CD14-positive monocyte (primary cell): ENCODE measurements around the gene PTPRO. TPM values are rescaled to one million over a fixed set of nuclear protein-coding genes. Genes with fewer than 3 reads are reported as not detected.

Experiments
- DNase-seq, 3 donors: peaks; one replicate each; pipeline ENCODE4 v3.0.0-alpha.2; 2011 to 2022
- H2AFZ ChIP-seq: 2 replicates; pipeline ENCODE4 v1.6.0; 2012; ENCODE audit warnings: mild to moderate bottlenecking, low read depth, low read length, inconsistent platforms; ENCODE audit not compliant: insufficient read depth, poor library complexity, severe bottlenecking
- H3K27ac ChIP-seq, 2 donors: 1 replicate in 1 of 2; 2 replicates in 1 of 2; pipeline ENCODE4 v1.5.1; 2012 to 2013; ENCODE audit warnings: low read length in 2 of 2, control low read depth in 1 of 2, inconsistent platforms in 1 of 2, low read depth in 1 of 2, mild to moderate bottlenecking in 1 of 2
- H3K27me3 ChIP-seq, 2 donors: one replicate each; pipeline versions ENCODE4 v1.6.0 to v1.6.1; 2011 to 2013; ENCODE audit warnings: low read length in 2 of 2; ENCODE audit not compliant: control insufficient read depth in 2 of 2, insufficient read depth in 2 of 2
- H3K36me3 ChIP-seq, 2 donors: replicated peaks in 1 of 2; 1 replicate in 1 of 2; 2 replicates in 1 of 2; pipeline versions ENCODE4 v1.5.1 to v1.6.1; 2012 to 2013; ENCODE audit warnings: low read length in 2 of 2, control low read depth in 1 of 2, inconsistent platforms in 1 of 2, mild to moderate bottlenecking in 1 of 2; ENCODE audit not compliant: insufficient read depth in 2 of 2, control insufficient read depth in 1 of 2
- H3K4me1 ChIP-seq, 2 donors: 1 replicate in 1 of 2; 2 replicates in 1 of 2; pipeline versions ENCODE4 v1.5.1 to v1.6.1; 2012 to 2013; ENCODE audit warnings: low read length in 2 of 2, control low read depth in 1 of 2, inconsistent platforms in 1 of 2, mild to moderate bottlenecking in 1 of 2, moderate library complexity in 1 of 2; ENCODE audit not compliant: insufficient read depth in 2 of 2, control insufficient read depth in 1 of 2
- H3K4me2 ChIP-seq: replicated peaks from 2 replicates; pipeline ENCODE3; 2012; ENCODE audit warnings: low read length, moderate library complexity, mild to moderate bottlenecking; ENCODE audit not compliant: poor library complexity, severe bottlenecking; ENCODE audit errors: extremely low read depth
- H3K4me3 ChIP-seq, 3 experiments: fragments of 200-600 bp in 1 of 3; sonication (generic) in 1 of 3; replicated peaks in 1 of 3; 1 replicate in 2 of 3; 2 replicates in 1 of 3; pipeline ENCODE4 v1.5.1; 2011 to 2013; ENCODE audit warnings: low read length in 3 of 3, mild to moderate bottlenecking in 3 of 3, control low read depth in 2 of 3, low read depth in 2 of 3, inconsistent platforms in 1 of 3, moderate library complexity in 1 of 3
- H3K79me2 ChIP-seq: 2 replicates; pipeline ENCODE4 v1.6.0; 2012; ENCODE audit warnings: mild to moderate bottlenecking, control low read depth, inconsistent platforms, low read length, moderate library complexity; ENCODE audit not compliant: insufficient read depth
- H3K9ac ChIP-seq: 2 replicates; pipeline ENCODE4 v1.6.0; 2017; ENCODE audit warnings: low read length, mild to moderate bottlenecking; ENCODE audit not compliant: insufficient read depth, poor library complexity, severe bottlenecking
- H3K9me3 ChIP-seq, 2 donors: replicated peaks in 1 of 2; 1 replicate in 1 of 2; 2 replicates in 1 of 2; pipeline versions ENCODE4 v1.5.1 to v1.6.1; 2012 to 2013; ENCODE audit warnings: low read length in 2 of 2, control low read depth in 1 of 2; ENCODE audit not compliant: control insufficient read depth in 1 of 2, insufficient read depth in 1 of 2
- H4K20me1 ChIP-seq: 2 replicates; pipeline ENCODE4 v1.6.0; 2012; ENCODE audit warnings: mild to moderate bottlenecking, low read length, control low read depth, moderate library complexity; ENCODE audit not compliant: insufficient read depth
- H3K27ac Mint-ChIP-seq, 7 donors: one replicate each; pipeline ENCODE4 v1.8.0; 2020; ENCODE audit warnings: mild to moderate bottlenecking in 7 of 7, mixed read lengths in 7 of 7, moderate library complexity in 6 of 7, inconsistent platforms in 2 of 7
- H3K27me3 Mint-ChIP-seq, 3 donors: one replicate each; pipeline ENCODE4 v1.8.0; 2021 to 2022; ENCODE audit warnings: low read depth in 3 of 3, mild to moderate bottlenecking in 3 of 3, mixed read lengths in 3 of 3, moderate library complexity in 3 of 3, inconsistent platforms in 1 of 3
- H3K36me3 Mint-ChIP-seq, 2 donors: one replicate each; pipeline ENCODE4 v1.8.0; 2020; ENCODE audit warnings: mixed read lengths in 2 of 2, inconsistent platforms in 1 of 2, mild to moderate bottlenecking in 1 of 2
- H3K4me1 Mint-ChIP-seq: one replicate; pipeline ENCODE4 v1.8.0; 2020; ENCODE audit warnings: mild to moderate bottlenecking, mixed read lengths
- H3K4me3 Mint-ChIP-seq, 2 donors: one replicate each; pipeline ENCODE4 v1.8.0; 2020; ENCODE audit warnings: mild to moderate bottlenecking in 2 of 2, mixed read lengths in 2 of 2, moderate library complexity in 1 of 2
- H3K9me3 Mint-ChIP-seq, 7 donors: one replicate each; pipeline ENCODE4 v1.8.0; 2020 to 2022; ENCODE audit warnings: mixed read lengths in 7 of 7, mild to moderate bottlenecking in 6 of 7, moderate library complexity in 6 of 7, inconsistent platforms in 2 of 7
- CTCF ChIP-seq: fragments of 200-600 bp; IDR thresholded peaks from one replicate; pipeline ENCODE4 v1.8.0; 2022; ENCODE audit warnings: antibody characterized with exemption, mild to moderate bottlenecking
- WGBS: methylation state at CpG from one replicate; pipeline ENCODE4 v1.1.5; 2013; ENCODE audit warnings: missing lambda C conversion rate; ENCODE audit not compliant: insufficient coverage; 5-methylcytosine and 5-hydroxymethylcytosine counted together
- intact Hi-C, 2 donors: fragments of 100-400 bp; cut with micrococcal nuclease; formaldehyde crosslinking; loops; one replicate each; pipeline versions ENCODE4 v1.15.0 to v1.15.1; 2023
- polyA plus RNA-seq, 3 donors: library from polyadenylated mRNA; depleted of rRNA in 1 of 3; unstranded in 2 of 3; stranded (reverse) in 1 of 3; fragments of 300-500 nt in 2 of 3; fragments of >200 nt in 1 of 3; fragmentation: Illumina TruSeq in 2 of 3; gene quantifications; 1 replicate in 2 of 3; 2 replicates in 1 of 3; pipeline ENCODE4 v1.2.3, GENCODE V29; 2012 to 2021

Gene PTPRO
- polyA plus RNA-seq, 3 donors = 3.1 to 12.0 (median 4.7) TPM

DNA sequence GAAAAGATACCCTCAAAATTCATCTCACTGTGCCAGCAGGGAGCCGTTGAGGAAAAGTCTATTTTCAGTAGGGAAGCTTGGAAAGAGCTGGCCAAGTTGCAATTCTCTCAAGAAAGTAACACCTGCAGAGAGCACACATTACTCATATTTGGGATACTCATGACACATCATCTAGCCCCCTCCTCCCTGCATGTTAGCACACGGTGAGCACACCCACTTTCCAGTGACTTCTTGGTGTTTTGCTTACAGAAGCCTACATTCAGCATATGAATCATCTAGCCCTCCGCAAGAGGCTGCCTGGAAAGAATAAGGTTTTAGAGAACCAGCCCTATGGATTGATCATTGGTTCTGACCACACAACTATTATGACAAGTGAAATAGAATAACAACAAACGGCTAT is 124.5 kb downstream of the PTPRO start:
- Histone ChIP-seq H3K79me2 (no peaks in the 10 kb centered on the region), H3K9me3 (no peaks in the 10 kb centered on the region), H3K27me3 (no peaks in the 10 kb centered on the region), H3K9ac (no peak overlapping the region), H3K4me3 (no peak overlapping the region), H3K4me2 (no peak overlapping the region), H3K4me1 (no peaks in the 10 kb centered on the region), H3K36me3 (no peaks in the 10 kb centered on the region), H2AFZ (no peak overlapping the region), H4K20me1 (no peaks in the 10 kb centered on the region), H3K27ac (no peak overlapping the region)
- peaks cover 0 to 4% (median 0%) of the 10 kb centered on the region in 7 donors for H3K9me3 Mint-ChIP-seq
- no peak overlapping the region for H3K4me3 Mint-ChIP-seq
- H3K4me1 Mint-ChIP-seq = no peaks in the 10 kb centered on the region
- peaks cover 2 to 4% (median 2%) of the 10 kb centered on the region in 3 donors for H3K27me3 Mint-ChIP-seq
- TF ChIP-seq CTCF = no peak
- DNase-seq = no peak
- intact Hi-C loops = no loop called here
- H3K27ac Mint-ChIP-seq = no peak overlapping the region
- 83% methylated on average over 1 of the region's 4 CpGs for WGBS
- no peaks in the 10 kb centered on the region for H3K36me3 Mint-ChIP-seq

DNA sequence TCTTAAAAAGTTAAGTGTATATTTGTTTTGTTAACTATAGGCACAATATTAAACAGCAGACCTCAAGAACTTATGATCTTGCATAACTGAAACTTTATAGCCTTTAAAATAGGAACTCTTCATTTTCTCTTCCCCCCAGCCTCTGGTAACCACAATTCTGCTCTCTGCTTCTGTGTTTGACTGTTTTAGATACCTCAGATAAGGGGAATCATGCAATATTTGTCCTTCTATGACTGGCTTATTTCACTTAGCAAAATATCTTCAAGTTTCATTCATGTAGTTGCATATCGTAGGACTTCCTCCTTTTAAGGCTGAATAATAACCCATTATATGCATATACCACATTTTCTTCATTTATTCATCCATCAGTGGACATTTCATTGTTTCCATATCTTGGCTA is 131.3 kb downstream of the PTPRO start:
- H2AFZ ChIP-seq = no peak overlapping the region
- H3K9me3 ChIP-seq = peaks cover 3 to 8% of the 10 kb centered on the region in 2 donors
- Mint-ChIP-seq H3K4me1 (peaks cover 7% of the 10 kb centered on the region), H3K4me3 (peak overlapping the region in 1 of 2 donors; percentile 51), H3K27me3 (peaks cover 0 to 6% (median 3%) of the 10 kb centered on the region in 3 donors), H3K9me3 (peaks cover 3 to 19% (median 8%) of the 10 kb centered on the region in 7 donors), H3K27ac (no peak overlapping the region), H3K36me3 (no peaks in the 10 kb centered on the region)
- H3K36me3 ChIP-seq = no peaks in the 10 kb centered on the region
- H3K9ac ChIP-seq = no peak overlapping the region
- peaks cover 2 to 10% of the 10 kb centered on the region in 2 donors for H3K4me1 ChIP-seq
- no peak overlapping the region for H3K4me2 ChIP-seq
- TF ChIP-seq CTCF = no peak
- intact Hi-C loops = no loop called here
- H3K27me3 ChIP-seq = no peaks in the 10 kb centered on the region
- no peak overlapping the region for H3K4me3 ChIP-seq
- no peak overlapping the region for H3K27ac ChIP-seq
- no peak for DNase-seq
- no peaks in the 10 kb centered on the region for H4K20me1 ChIP-seq
- WGBS = no CpG with 5 or more reads among the region's 1 CpG
- no peaks in the 10 kb centered on the region for H3K79me2 ChIP-seq
